ELR (cell line): ENCODE measurements around the gene PBX4.
A peak's percentile ranks its signal among the peaks of the same experiment; 100 is the strongest.

Experiments
- DNase-seq: peaks from one replicate; pipeline ENCODE4 v3.0.0-alpha.2; 2015; ENCODE audit warnings: low read depth

PBX4 gene

DNA sequence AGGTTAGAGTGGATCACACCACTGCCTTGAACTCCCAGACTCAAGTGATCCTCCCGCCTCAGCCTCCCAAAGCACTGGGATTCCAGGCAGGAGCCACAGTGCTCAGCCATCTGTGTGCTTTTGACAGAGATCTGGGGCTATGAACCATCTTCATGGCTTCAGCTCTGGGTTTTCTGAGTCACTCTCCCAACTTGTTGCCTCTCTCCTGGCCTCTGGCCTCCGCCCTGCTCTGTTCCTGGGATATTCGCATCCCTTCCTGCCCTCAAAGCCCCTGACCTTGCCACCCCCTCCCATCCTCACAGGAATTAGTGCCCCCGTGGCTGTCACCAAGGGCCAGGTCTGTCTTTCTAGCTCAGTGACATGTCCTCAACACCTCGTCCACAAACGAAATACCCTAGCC is 30.7 kb upstream of the PBX4 start:
- DNase-seq, result no peak

DNA sequence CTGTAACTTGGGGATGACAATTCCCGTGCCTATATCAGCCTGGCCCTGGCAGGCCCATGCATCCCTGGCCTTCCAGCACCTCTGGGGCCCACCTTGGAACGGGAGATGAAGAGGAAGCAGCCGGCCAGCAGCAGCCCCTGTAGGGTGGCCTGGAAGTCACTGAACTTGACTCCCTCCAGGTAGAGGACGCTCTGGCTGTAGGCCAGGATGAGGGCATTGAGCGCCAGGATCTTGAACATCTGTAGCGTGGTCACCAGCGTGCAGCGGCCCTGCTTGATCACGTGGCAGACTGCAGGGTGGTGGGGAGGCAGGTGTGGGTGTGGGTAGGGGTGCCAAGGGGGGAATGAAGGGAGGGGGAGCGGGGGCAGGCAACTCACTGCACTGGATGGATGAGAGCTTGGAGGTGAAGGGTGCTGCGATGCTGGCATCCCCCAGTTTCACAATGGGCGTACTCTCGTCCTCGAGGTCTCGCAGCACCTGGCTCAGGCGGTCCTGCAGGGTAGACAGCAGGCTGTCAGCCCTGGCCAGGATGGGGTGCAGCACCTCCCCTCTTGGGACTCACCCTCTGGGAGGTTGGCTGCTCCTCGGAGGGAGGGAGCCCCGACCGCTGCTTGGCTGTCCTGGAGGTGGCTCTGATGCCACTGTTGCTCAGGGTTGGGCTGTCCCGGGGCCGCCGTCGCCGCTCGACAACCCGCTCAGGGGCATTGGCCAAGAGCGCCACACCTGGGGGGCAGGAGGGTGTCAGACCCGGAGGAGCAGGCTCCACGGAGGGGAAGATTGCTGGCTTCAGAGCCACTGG is 28.7 kb upstream of the PBX4 start:
- no peak for DNase-seq

DNA sequence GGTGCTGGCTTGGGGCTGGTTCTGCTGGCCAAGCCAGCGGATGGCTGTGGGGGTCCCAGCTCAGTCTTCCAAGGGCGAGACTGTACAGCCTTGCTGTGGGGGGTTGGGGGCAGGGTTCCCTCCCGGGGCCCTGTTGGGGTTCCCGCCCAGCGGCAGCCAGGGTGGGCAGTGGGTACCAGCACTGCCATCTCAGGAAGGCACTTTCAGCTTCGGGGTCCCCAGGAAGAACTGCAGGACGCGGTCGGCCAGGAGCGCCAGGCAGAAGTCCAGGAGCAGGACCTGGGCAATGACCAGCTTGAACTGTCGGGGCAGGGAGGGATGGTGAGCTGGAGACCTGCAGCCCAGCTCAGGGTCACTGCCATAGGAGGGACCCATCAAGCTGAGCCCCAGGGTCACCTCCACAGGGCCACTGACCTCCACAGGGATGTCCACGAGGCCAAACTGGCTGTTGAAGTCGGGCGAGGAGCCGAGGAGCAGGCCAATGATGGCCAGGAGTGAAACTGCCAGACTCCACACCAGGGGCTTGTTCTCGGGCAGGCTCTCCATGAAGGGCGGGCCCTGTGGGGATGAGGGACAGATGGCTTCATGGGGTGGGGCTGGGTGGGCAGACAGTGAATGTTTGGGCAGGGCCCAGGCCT is 26.9 kb upstream of the PBX4 start:
- DNase-seq, result no peak

DNA sequence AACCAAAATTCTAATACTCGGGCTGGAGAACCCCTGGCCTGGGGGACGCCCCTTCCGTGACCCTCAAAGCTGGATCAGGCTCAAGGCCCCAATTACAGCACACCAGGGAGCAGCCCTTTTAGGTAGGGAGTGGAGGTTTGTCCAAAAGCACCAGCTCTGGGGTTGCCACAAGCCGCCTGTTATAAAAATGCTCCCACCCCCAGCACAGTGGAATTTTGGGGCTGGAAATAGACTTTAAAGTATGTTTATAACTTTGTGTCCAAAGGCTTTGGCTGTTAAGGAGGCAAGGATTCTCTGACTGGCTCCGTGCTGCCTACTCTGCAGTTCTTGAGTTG is 25.5 kb upstream of the PBX4 start:
- no peak for DNase-seq

DNA sequence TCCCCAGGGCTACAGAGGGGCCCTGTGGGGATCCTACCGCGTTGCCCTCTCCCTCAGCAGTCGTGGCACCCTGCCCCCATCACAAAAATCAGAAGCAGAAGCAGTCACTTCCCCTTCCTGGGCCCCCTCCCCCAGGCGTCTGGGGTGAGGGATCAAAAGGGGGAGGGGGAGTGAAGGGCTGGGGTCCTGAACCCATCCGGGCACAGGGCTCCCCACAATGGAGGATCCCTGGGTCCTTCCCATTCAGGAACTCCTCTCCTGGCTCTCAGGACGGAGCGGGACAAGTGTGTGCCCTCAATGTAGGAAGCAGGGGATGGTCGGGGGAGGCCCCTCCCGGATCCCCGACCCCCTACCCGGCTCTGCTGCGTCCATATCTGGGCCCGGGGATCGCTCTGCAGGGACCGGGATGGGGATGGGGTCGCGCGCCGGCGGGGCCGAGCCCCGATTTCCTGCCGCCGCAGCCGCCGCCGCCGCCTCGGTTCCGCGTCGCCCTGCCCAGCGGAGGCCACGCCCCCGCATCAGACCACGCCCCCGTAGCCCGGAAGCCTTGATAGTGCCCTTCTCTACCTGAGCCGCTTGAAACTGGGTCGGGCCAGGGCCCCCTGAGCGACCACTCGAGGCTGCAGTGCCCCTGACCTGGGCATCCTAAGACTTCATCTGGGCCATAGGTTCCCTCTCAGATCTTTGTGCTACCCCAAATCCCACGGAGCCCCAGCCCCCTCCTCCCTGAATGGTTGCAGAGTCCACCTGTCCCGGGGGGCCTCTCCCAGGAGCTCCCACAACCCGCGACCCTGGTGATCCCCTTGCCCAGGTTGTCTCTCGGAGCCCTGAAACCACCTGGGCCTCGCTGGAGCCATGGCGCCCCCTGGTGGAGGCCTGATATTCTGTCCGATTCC is 24.9 kb upstream of the PBX4 start, which contains the start of gene GMIP:
GMIP (minus strand) TSS at position 500 of the 896 bp plus-strand sequence; CDS start at position 372, 128 bp downstream.
- peak; percentile 72 for DNase-seq

DNA sequence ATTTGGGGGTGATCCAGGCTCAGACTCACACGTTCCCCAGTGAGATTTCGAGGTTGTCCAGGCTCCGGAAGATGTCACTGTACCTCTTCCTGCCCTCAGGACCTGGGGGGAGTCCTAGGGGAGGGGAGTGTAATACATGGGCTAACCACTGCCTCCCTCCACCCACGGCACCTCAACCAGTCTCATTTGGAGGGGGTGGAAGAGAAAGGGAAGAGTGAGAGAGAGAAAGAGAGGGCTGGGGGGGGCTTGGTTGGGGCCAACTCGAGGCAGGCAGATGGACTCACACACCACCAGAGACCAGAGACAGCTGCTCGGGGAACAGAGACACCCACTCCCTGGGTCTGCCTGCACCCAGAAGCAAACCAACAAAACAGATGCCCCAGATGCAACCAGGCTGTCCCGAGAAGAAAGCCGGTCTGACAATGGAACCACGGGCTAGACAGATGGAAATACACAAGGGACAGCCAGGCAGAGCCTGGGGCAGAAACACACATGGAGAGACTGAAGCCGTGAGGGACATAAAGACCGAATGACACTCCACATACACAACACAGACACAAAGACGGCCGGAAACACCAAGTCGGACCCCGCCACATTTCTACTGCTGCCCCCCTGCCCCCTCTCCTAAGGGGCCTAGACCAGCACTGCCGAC is 24.1 kb upstream of the PBX4 start:
- DNase-seq, result peak; percentile 35

DNA sequence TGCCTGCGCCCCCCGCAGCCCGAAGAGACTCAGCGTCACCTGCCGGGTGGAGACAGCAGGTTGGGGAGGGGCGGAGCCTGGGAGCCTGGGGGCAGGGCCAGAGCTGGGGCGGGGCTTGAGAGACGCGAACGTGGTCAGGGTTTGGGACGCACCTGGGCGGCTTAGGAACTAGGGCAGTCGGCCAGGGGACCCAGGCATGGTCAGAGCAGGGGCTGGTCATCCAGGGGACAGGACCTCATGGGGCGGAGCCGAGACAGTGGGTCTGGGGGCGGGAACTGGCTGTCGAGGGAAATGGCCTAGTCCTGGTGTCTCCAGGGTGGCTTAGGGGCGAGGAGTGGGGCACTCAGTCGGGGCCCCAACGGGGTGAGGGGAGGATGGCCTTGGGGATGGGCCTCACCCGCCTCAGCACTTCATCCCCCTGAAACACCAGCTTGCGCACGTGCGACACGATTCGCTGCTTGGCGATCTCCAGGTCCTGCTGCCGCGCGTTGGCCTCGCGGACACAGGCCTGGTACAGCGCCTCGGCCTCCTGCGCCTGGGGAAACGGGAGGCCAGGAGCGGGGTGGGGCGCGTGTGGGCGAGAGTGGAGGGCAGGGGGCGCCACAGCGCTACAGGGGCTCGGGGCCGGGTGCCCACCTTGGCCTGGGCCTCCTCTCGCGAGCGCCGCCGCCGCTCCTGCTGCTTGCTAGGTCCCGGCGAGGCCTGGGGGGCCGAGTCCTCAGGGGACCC is 19.2 kb upstream of the PBX4 start:
- DNase-seq, result no peak

DNA sequence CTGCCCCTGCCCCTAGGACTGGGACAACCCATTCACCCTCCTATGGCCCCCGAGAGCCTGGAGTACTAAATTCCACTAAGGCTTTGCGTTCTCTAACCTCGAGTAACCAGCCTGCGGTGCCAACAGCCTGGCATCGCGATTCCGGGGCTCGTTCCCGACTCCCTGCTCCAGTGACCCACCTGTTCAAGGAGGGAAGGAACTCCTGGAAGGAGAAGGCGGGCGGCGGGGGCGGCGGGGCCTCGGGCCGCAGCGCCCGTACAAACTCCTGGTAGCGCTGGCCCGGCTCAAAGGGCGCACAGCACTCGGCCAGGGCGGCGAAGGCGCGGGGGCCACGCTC is 18.7 kb upstream of the PBX4 start:
- no peak for DNase-seq

DNA sequence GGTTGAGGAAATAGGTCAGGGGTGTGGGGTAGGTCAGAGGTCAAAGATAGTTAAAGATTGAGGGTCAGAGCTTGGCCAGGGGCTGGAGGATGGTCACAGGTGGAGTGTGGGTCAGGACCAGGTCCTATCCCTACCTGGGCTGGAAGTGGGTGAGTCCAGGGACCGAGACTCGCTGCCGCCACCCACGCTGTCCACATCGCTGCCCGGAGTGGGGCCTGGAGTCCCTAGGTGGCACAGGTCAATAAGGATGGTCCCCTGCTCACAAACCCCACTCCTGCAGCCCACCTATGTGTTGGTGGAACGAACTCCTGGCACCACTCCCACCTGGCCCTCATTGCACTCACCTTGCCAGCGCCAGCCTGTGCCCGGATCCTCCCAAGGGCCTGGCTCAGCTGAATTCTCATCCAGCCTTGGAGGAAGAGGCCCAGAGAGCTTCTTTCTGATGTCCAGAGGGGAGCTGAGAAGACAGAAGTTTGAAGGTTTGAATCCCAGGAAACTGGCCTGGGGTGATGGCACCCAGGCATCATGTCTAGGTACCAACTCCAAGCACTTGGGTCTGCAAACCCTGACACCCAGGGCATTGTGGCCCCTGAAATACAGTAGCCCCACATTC is 18.2 kb upstream of the PBX4 start:
- DNase-seq, result no peak

DNA sequence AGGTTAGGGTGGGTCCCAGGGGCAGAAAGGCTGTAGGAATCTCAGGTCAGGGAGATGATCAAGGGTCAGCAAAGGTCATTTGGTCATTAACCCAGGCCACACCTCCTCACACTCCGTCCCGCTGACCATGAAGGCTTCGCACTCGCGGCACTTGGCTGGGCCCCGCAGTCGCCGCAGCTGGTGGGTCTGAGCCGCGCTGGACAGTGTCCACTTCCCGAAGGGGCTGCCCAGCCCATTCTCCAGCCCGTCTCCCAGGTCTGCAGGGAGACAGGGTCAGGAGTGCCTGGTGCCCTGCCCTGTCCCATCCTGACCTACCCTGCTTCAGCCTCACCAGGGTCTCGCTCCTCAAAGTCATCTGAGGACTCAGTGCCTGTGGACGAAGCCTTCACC is 16.8 kb upstream of the PBX4 start:
- DNase-seq, result no peak

DNA sequence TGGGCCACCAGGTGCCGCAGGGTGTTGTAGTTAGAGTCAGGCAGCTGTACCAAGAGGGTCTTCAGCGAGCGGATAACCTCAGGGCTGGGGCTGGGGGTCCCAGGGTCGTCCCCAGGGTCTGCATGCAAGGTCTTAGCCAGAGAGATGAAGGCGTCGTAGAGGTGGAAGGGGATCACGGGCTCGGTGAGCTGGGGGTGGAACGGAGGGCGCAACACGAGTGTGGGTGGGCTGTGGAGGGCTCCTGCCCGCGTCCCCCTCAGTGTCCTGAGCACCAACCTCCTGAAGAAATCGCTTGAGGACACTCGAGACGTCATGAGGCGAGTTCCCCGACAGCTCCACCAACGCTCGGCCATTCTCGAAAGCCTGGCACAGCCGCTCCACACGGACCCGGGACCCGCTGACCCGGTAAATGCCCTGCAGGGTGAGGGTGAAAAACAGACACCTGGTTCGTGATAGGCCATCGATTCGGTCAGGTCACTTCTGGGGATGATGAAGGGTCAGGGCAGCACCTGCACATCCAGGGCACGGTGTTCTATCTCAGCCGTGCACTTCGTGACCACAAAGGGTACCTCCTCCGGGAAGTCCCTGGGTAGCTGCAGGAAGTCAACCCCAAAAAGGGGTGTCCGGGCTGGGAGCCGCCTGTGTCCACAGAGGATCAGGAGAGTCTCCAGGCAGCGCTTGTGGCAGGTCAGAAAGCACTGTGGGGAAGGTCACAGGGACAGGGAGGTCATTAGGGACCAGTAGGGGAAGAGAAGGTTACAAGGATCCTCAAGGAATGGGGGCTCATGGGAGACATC is 16.2 kb upstream of the PBX4 start:
- DNase-seq, result no peak

DNA sequence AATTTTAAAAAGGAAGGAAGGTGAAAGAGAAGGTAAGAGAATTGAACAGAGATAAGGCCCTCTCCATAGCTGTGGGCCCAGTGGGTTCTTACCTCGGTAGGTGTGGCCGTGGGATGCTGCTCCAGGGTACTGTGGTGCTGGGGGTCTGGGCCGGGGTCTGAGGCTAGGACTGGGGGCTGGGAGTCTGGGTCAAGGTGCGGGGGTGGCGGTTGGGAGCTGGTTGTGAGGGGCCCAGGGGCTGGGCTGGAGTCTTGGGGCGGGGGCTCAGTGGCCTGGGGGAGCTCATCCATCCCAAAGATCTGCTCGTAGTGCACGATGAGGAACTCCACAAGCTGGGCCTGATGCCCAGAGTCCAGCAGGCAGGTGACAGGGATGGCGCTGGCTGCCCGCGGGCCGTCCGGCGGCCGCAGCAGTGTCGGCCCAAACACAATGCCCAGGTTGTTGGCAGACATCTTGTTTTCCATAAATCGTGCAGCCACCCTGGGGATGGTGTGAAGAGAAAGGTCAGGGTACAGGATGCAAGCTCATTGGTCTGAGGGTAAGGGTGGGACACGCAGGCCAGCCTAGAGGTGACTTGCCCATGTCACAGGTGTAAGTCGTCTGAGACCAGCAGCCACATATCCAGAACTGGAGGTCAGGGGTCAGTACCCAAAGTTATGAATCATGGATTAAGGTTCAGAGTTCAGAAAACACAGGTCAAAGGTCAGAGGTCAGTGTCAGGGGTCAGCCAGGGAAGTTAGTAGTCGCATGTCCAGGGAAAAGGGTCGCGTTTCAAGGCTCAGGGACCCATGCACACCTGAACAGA is 15.4 kb upstream of the PBX4 start:
- no peak for DNase-seq

DNA sequence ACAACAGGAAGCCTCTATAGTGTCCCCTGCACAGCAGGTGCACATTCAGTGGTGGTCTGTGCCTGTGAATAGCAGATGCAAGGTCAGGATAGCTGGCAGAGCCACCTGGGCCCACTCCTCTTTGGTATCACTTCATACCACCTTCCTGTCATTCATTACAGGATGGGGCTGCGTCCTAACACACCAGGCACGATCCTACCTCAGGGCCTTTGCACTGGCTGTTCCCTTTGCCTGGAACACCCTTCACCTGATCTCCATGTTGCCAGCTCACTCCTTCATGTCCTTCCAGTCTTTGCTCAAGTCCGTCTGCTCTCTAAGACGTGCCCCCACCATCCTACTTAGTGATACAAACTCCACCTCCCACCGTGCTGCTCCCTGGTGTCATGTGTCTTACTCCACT is 14.2 kb upstream of the PBX4 start:
- DNase-seq, result no peak

DNA sequence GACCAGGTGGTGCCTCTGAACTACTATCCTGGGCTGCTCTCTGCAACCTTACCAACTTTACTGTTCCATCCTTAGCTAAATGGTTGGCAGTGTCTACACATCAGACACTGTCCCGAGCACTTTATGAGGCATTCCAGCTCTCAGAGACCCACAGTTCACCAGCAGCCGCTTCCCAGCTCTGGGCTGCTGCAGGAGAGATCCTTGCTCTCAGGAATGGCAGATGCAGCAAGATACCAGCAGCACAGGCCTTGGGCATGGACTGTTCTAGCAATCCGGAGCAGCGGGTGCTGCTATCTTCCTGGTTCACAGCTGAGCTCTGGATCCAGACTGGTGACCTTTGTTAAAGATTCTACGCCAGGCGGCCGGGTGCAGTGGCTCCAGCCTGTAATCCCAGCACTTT is 12.9 kb upstream of the PBX4 start:
- no peak for DNase-seq

DNA sequence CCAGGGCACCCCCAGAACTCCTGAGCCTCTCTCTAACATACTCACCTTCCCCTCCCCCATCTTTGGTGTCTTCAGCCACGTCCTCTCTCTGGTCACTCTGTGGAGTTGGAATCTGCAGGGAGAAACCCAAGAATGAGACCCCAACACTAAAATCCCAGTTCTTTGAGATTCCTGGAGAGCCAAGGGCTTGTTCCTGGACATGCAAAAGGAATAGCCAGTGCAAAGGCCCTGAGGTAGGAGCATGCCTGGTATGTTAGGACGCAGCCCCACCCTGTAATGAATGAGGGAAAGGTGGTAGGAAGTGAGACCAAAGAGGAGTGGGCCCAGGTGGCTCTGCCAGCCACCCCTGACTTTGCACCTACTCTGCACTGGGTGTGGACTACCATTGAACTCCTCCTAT is 11.9 kb upstream of the PBX4 start:
- DNase-seq, result no peak

DNA sequence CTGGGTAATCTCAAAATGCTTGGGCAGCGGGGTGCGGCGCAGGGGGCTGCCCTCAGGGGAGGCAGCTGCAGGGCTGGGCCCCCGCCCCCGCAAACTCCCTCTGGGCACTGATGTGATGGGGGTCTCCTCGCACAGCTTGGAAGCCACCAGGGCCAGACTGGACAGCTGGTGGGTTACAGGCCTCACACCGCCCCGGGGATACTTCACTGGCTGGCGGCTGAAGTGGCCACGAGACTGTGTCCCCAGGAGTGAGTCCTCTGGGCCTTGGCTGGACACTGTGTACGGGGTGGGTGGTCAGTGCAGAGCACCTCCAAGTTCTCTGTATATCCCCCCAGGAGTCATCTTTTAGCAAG is 11.6 kb upstream of the PBX4 start:
- no peak for DNase-seq

DNA sequence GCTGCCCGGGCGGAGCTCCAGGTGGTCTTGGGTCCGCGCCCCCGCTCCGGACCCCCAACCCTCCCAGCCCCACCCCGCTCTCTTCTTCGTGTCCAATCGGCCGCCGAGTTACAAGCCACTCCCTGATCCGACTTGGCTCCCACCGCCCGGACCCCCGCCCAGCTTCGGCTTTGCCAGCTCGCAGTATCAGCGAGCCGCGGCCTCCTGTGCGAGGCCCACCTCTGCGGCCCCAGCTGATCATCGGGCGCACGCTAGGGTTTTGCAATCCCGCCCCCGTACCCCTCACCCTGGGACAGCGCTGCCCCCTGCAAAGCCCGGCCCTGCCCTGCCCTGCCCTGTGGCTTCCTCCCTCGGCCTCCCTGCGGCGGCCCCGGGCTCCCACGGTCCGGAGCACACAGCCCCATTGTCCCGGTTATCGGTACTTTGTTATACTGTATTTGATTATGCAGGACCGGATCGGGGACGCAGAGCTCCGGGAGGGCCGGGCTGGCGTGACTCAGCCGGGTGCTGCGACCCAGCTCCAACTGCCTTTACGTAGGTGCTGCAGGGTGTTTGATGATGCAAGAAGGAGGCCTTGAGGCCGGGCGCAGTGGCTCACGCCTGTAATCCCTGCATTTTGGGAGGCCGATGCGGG is 10.1 kb upstream of the PBX4 start:
- DNase-seq, result peak; percentile 72

DNA sequence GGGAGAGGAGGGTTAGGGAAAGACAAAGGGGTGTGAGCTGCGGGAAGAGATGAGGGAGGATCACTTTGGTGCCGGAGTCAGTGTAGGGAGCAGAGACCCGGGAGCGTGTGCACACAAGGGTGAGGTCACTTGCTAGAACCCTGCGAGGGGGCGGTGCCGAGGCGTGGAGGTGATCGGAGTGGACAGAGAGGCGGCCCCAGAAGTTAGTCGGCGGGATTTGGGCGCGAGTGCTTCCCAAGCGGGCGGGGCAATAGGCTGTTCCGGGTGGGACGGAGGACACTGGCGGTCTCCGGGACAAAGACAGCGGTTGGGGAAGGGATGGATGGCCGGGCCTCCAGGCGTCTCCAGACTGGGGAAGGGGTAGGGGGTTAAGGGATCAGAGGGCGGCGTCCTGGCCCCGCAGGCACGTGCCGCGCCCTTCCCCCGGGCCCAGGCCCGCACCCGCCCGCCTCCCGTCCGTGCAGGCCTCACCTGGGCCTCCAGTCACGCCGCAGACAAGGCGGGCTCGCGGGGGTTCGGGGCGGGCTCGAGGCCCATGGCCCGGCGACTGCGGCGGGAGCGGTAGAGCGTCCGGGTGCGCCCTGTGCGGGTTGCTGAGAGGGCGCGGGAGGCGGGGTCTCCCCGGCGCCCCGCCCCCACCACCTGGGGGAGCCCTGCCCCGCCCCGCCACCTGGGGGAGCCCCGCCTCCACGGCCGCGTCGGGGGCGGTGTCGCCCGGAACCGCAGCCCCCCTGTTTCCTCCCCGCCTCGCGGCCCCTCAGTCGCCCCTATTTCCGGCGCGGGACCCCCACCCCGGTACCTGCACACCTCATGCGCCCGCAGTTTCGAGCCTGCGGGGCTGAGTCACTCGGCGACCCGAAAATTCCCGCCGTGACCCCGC is 9.4 kb upstream of the PBX4 start, which contains the start of gene LPAR2:
LPAR2 (minus strand) TSS at position 600 of the 880 bp plus-strand sequence. CDS start 945 bp downstream, outside the sequence.
- DNase-seq, result no peak
